HG03135 (cell line): ENCODE measurements around the gene CASS4.

Experiments used
- ATAC-seq: cut with Tn5 transposase; IDR thresholded peaks from one replicate; pipeline ENCODE4 v1.9.1; 2021; ENCODE audit warnings: mild to moderate bottlenecking, moderate library complexity; ENCODE audit not compliant: unreplicated experiment

CASS4 gene

GRCh38 chr20:56501116-56501515, 89.1 kb downstream of the CASS4 start:
- ATAC-seq: no peak

DNA sequence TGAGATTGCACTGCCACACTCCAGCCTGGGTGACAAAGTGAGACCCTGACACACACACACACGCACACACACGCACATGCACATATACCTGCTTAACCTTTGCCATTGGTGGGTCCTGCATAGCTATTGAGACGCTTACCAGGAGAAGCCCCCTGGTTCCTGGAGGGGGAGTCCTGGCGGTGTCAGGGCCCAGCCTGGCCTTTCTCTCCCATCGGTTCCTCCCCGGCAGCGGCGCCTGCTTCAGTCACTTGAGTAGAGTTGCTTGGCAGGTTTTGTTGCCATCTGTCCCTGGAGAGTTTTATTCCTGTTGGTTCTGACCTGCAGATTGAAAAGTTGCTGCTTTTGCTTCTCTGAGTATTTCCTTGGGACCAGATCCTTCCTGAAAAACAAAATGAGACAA, 91.9 kb downstream of the CASS4 start:
- ATAC-seq: no peak

DNA sequence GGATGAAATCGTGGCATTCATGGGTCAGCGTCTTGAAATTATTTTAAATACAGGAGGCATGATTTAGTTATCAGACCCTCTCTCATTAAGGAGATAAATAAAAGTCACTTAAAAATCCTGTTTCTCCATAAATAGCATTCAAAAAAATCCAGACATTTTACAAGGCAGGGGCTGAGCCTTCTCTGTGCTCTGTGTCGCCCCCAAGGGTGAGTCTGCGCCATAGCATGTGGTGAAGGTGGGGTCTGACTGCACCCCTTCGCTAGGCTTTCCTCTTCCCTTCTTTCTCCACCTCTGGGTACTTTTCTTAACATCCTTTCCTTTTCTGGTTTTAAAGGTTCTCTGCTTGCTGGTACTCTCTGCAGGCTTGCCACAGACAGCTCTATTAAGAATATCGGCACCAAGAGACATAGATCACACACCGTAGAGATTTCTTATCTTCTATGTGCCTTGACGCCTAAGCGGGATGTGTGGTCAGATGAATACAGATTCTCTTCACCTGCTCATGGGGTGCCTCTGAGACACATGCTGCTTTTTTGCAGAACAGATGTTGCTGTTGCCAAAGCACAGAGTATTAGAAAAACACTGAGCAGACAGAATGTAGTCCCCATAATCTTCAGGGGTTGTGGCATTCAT, 92.4 kb downstream of the CASS4 start:
- no peak for ATAC-seq

DNA sequence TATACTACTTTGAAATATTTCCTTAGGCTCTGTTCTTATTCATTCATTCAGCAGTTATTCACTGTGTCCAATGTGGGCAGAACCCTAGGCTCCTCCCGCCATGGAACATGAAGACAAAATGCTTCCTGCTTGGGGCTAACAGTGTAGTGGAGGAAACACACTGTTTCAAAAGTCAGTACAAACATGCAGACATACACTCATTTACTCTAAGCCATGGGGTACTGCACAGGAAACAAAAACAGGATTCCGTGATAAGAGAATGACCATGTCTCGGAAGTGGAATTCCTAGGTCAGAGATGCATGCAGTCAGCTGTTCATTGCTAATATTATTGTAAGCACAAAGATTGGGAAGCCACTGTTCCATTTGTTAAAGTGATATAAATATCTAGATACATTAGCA, 94.0 kb downstream of the CASS4 start:
- ATAC-seq: no peak
